SK-MEL-5 (cell line): Measurements from ENCODE around the gene HNMT. TPM values are rescaled to one million over a fixed set of nuclear protein-coding genes. Genes with fewer than 3 reads are reported as not detected.
A peak's percentile ranks its signal among the peaks of the same experiment; 100 is the strongest.
"Not testable (repeated sequence)": the region's sequence is repeated elsewhere in the genome, so short reads cannot be mapped to it uniquely, and the experiment has no call there.

Source experiments
- DNase-seq: peaks from one replicate; pipeline ENCODE4 v3.0.0-alpha.2; 2016; ENCODE audit warnings: low read depth, low spot score
- in situ Hi-C: cut with HindIII; loops from 2 replicates; pipeline ENCODE4 v1.10.0; 2016; ENCODE audit warnings: low sequenced_read_pairs, high pct_unique_total_duplicates, low pct_unique_long_range_greater_than_20kb
- polyA plus RNA-seq, 2 experiments: library from polyadenylated mRNA; depleted of rRNA; stranded (reverse); fragments of >200 nt; gene quantifications; 2 replicates each; pipeline ENCODE4 v1.2.3, GENCODE V29; 2015
- total RNA-seq: library from RNA; depleted of rRNA; stranded (reverse); fragments of >200 nt; shearing (Covaris generic); gene quantifications from 2 replicates; pipeline ENCODE4 v1.2.3, GENCODE V29; 2014; rRNA removed

HNMT gene
- total RNA-seq, result 43.3 and 55.4 TPM in 2 replicates
- polyA plus RNA-seq (2015; cell fraction: cytosol; rRNA removed), result 17.1 and 30.0 TPM in 2 replicates
- 12.8 and 33.3 TPM in 2 replicates for polyA plus RNA-seq (2015; cell fraction: nucleus; rRNA removed)

DNA sequence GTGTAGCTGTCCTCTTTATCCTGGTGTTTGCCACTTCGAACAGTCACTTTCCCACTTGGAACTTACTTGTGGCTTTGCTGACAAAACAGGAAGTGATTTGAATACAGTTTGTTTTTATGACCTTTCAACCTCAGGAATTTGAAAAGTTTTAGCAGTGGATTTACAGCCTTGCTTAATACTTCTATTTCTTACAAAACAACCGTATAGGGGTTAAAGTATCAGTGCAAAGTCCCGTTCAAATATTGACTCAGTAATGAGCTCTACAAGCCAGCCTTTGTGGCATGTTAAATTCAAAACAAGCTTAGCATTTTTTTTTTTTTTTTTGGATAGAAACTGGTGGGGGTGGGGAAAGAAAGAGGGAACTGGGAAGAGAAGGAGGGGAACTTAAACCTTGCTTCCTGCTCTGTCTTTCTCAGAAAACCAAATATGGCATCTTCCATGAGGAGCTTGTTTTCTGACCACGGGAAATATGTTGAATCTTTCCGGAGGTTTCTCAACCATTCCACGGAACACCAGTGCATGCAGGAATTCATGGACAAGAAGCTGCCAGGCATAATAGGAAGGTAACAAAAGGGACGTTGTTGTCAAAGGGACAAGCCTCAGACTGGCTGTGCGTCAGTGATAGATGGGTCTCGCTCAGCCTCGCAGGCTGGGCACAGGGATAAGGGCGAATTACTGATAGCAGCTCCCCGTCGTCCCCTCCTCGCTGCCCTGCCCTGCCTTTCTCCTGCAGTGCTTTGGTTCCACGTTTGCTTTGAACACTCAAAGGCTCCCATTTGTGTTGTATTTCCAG is at the start of gene HNMT:
TSS of gene HNMT (plus strand) at position 408 of the 793 bp plus-strand sequence. CDS start at position 427, 19 bp downstream.
- in situ Hi-C loops, result no loop called here
- DNase-seq, result peak; percentile 83

DNA sequence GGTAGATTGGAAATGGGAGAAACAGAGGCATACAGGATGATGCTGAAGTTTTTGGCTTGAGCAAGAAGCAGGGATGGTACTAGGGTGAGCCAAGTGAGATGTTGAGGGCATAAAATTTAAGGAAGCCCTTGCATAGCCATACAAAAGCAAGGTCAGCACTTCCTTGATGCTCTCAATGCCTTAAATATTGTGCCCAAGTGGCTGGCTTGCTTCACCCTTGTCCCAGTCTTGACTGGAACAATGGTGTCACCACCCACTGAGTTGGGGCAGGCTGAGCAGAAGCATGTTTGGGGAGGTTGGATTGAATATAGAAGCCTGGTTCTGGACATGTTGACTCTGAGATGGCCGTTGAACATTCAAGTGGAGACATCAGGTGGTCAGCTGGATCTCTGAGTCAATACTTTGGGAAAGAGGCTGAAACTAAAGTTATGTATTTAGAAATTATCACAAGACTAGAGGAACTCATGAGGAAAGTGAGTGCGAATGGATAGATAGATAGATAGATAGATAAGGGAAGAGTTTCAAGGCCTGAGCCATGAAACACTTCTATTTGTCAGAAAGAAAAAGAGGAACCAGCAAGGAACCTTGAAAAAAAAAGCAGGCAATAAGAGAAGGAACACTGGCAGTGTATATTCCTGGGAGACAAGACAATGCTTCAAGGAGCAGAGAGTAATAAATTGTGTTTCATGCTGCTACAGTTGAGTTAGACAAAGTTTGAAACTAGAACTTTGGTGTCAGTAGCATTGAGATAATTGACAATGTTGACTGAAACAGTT is 43.0 kb upstream of the HNMT start:
- in situ Hi-C loops, result no loop called here
- DNase-seq, result no peak

DNA sequence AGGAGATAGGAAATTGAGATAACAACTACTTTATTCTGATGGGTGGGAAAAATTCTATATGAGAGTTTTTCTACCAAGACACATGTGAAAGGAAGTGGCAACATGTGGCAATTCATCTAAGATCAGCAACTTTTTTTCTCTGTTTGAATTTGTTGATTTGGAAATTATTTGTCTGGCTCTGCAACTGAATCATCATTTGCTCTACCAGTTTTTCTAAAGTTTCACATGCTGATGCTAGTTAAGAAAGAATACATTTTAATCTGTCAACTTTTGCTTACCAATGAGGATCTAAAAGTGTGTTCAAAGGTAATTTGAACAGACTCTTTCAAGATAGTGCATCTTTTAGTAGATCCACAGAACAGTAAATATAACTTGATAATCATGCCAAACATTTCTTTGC is 42.1 kb upstream of the HNMT start:
- DNase-seq, in situ Hi-C loops: not testable (repeated sequence)

DNA sequence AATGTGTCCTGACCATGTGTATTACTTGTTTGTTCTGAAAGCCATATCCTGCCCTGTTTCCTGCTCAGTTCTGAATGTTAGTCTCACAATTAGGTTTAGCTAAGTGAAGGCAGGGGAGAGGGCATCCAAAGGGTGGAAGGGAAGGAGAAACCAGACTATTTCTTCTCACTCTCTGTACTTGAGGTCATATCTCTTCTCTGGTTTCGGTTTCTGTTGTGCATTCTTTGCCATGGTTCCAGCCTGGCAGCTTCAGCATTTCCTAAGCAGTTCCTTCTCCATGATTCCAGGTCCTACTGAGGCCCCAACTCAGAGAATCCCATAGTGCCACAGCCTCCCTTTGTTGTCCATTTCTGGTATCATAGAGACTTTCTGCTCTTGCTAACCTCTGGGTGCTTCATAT is 40.3 kb upstream of the HNMT start:
- DNase-seq, result no peak
- in situ Hi-C loops, result no loop called here

DNA sequence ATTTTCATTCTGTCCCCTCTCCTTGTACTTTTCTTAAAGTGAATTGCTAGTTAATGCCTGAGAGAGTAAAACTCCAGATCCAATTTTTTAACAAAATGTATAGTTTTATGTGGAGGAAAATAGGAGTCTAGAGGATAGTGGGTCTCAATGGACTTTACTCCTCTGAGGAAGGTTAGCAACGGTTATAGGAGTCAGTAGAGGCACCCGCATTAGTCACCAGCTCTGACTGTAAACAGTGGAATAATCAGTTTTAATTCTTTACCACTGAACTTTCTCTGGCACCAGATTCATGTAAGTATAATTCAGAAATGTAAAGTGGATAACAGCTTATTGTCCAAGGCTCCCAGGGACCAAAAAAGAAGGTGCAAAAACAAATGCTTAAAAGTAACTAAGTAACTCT is 38.7 kb upstream of the HNMT start:
- in situ Hi-C loops, result no loop called here
- no peak for DNase-seq

DNA sequence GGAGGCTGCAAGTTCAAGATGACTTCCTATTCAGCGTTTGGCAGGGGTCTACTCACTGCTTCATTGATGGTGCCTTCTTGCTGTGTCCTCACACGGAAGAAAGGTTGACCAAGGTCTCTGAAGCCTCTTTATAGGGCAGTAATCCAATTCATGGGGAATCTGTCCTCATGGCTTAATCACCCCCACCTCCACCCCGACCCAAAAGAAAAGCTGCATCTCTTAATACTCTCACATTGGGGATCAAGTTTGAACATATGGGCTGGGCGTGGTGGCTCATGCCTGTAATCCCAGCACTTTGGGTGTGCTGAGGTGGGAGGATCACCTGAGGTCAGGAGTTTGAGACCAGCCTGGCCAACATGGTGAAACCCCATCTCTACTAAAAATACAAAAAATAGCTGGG is 36.4 kb upstream of the HNMT start:
- in situ Hi-C loops, result no loop called here
- no peak for DNase-seq

DNA sequence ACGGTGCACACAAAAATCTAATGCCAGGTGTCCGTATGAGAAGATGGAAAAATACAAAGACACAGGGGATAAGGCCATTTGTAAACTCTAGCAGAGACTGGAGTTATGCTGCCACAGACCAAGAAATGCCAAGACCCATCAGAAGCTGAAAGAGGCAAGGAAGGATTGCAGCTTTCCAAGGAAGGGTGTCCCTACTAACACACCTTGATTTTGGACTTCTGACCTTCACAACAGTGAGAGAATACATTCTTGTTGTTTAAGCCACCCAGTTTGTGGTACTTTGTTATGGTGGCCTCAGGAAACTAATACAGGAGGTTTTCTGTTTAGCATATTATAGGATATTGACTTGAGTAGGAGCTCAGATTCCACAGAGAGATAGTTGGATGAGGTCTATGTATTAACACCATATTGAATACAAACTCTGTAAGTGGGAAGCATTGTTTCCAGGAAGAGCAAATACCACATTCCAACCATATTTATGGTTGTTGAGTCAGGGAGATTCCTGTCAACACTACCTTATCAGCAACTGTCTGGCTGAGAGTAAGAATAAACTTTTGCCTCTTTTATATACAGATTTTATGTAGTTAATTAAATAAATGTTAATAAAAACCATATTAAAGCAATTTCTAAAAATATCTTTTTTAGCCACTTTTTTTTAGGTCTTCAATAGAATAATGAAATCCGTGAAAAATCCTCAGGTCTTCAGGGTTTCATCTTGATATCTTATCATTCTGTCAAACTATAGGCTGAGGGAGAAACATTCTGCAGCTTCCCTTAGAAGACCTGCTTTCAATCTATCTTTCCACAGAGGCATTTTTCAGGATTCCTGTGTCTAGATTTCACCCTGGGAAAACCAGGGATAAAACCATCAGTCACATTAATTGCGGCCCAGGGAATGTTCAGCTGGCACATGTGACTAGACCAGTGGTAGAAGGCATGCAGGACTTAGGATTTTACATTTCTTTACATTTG is 35.4 kb upstream of the HNMT start:
- in situ Hi-C loops, result no loop called here

DNA sequence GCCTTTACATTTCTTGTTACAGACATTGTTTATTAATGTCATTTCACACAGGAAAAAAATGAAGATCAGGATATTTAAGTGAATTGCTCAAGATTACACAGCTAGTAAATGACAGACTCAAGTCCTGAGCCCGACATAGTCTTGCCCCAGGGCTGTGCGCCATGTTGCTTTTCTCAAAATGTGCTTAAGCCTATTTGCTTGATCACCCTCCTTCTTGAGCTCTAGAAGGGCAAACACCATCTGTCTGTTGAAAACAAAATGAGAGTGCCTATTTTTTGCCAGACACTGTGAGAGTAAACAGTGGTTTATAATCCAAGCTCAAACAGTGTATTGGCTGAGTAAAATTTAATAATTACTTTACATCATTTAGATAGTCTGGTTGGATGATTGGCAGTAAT is 34.8 kb upstream of the HNMT start:
- DNase-seq, result no peak
- in situ Hi-C loops, result no loop called here

More for the DNA sequence above, 35.4 kb upstream of the HNMT start:
- DNase-seq, result peak; percentile 22

DNA sequence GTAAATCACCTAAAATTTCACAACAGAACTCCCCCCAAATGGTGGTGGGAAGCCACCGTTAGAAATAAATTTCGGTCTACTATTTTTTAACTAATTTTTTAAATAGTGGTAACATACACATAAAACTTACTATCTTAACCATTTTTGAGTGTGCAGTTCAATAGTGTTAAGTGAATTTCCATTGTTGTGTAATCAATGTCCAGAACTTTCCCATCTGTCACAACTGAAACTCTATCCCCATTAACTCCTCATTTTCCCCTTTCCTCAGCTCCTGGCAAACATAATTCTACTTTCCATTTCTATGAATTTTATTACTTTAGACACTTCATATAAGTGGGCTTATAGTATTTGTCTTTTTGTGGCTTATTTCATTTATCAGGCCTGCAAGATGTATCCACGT is 34.1 kb upstream of the HNMT start:
- in situ Hi-C loops, result no loop called here
- DNase-seq, result no peak

DNA sequence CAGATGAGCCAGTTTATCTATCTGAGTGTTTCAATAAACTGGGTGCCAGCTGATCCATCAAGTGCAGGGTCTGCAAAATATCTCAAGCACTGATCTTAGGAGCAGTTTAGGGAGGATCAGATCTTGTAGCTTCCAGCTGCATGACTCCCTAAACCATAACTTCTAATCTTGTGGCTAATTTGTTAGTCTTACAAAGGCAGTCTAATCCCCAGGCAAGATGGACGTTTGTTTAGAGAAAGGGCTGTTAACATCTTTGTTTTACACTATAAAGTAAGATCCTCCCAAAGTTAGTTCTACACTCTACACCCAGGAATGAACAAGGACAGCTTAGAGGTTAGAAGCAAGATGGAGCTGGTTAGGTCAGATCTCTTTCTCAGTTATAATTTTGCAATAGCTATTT is 28.7 kb upstream of the HNMT start:
- no peak for DNase-seq
- in situ Hi-C loops, result no loop called here

DNA sequence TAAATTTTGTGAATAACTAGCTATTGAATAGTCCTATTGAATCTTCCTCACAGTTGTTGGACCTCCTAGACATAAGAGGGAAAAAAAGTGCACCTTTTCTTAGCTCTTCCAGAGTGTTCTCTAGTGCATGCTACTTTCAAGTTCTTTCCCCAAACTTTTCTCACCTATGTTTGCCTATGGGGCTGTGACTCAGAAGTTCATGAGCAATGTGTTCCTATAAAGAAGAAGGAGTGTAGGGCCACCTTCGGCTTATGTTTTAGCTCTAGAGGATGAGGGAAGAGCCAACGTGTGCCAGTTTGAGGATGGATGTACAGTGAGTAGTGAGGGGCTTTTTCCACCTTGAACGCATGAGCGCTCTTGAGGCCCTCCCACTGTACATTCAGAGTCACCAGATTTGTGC is 27.0 kb upstream of the HNMT start:
- no peak for DNase-seq
- in situ Hi-C loops, result no loop called here

DNA sequence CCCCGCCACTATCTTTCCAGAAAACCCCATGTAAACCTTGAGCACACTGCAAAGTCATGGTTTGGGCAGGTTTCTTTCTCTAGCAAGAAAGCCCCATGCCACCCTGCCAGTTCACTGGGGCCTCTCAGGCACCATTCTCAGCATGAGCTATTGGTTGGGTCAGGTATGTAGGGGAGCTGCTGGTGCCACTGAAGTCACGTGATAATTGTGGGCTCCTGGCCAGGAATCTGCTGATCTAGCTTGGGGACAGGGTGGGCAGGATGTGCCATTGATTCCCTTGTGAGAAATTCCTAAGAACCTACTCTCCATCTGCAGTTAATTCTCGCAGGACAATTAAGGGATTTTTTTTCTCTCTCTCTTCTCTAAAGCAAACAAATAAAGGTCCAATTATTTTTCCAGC is 26.5 kb upstream of the HNMT start:
- in situ Hi-C loops, result no loop called here
- no peak for DNase-seq

DNA sequence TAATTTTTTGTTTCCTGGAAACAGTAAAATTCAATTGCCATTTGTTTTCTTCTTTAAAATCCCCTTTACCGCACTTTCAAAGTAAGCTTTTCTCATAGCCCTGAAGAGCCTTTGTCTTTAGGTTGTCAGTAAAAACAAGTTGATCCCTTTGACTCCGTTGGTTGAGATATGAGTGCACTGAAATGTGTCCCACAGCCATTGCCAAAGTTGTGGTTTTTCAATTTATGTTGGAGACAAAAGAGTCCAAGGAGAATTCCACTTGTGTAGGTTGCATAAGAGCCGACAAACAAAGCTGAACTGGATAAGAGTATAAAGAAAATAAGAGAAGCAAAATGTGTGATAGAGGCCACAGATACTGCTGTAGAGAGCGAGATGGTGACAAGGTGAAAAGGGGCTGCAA is 26.1 kb upstream of the HNMT start:
- in situ Hi-C loops, result no loop called here
- no peak for DNase-seq

DNA sequence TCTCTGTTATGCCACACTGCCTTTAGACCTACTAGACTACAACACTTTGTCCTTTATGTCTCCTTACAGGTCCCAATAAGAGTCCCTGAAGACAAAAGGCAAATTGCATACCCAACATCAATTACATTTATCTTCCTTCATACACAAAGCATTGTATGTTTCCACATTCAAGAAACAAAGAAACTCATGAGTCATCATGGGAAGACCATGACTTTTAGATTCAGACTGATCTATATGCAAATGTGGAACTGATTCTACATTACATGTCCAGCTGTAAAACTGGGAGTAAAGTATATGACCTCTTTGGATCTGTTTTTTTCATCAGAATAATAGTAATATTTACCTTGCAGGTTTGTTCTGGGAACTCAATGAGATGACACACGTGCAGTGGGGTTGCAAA is 25.2 kb upstream of the HNMT start:
- no peak for DNase-seq
- in situ Hi-C loops, result no loop called here

DNA sequence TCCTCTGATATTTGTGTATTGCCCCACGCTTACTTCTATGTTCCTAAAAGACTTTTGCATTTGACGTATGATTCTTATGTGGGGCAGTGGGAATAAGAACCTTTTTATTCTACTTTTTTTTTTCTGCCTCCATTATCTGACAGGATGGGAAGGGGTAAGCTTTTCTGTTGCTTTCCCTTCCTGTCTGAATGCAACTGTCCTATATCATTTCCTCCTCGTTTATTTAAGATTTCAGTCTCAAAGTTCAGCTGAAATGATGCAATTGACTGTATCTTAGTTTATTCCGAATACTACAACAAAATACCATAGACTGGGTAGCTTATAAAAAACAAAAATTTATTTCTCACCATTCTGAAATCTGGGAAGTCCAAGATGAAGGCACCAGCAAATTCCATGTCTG is 24.1 kb upstream of the HNMT start:
- in situ Hi-C loops, result no loop called here
- DNase-seq, result no peak

DNA sequence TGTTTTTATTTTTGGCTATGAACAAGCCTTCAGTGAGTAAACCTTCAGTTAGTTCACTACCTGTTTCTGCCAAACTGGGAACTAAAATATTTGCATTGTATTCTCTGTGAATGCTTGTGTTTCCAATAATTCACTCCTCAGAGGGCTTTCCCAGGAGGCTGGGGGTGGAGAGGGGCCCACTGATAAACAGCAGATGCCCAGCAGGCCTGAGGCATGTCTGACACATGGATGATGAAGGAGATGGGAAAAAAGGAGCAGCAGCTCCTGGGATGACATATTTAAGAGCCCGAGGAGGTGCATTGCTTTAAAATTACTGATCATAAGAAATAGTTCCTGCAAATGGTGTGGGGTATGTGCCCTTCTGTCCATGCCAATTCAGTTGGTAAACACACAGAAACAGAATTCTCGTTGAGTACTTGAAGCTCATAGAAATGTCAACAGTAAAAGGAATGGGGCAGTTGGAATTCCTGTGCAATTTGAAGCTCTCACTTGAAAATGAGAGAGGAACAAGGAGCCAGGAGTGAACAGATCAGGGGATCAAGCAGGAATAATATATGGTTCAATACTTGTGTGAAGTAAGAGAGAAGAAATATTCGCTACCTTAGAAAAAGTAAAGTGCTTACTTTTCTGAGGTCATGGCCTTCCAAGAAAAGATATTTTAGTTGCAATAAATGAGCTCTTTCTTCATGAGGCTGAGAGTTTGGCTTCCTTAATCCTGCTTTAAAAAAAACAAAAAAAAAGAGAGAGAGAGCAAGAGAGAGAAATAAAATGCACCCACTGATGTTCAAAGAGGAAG is 22.0 kb upstream of the HNMT start:
- DNase-seq, result no peak
- in situ Hi-C loops, result no loop called here
